CD14-positive monocyte (primary cell): ENCODE data around the gene BTG2. TPM values are rescaled to one million over a fixed set of nuclear protein-coding genes. Genes with fewer than 3 reads are reported as not detected.
"Not testable (repeated sequence)": the region's sequence is repeated elsewhere in the genome, so short reads cannot be mapped to it uniquely, and the experiment has no call there.

Experiments
- DNase-seq, 3 donors: peaks; one replicate each; pipeline ENCODE4 v3.0.0-alpha.2; 2011 to 2022
- H2AFZ ChIP-seq: 2 replicates; pipeline ENCODE4 v1.6.0; 2012; ENCODE audit warnings: mild to moderate bottlenecking, low read depth, low read length, inconsistent platforms; ENCODE audit not compliant: insufficient read depth, poor library complexity, severe bottlenecking
- H3K27ac ChIP-seq, 2 donors: 1 replicate in 1 of 2; 2 replicates in 1 of 2; pipeline ENCODE4 v1.5.1; 2012 to 2013; ENCODE audit warnings: low read length in 2 of 2, control low read depth in 1 of 2, inconsistent platforms in 1 of 2, low read depth in 1 of 2, mild to moderate bottlenecking in 1 of 2
- H3K27me3 ChIP-seq, 2 donors: one replicate each; pipeline versions ENCODE4 v1.6.0 to v1.6.1; 2011 to 2013; ENCODE audit warnings: low read length in 2 of 2; ENCODE audit not compliant: control insufficient read depth in 2 of 2, insufficient read depth in 2 of 2
- H3K36me3 ChIP-seq, 2 donors: replicated peaks in 1 of 2; 1 replicate in 1 of 2; 2 replicates in 1 of 2; pipeline versions ENCODE4 v1.5.1 to v1.6.1; 2012 to 2013; ENCODE audit warnings: low read length in 2 of 2, control low read depth in 1 of 2, inconsistent platforms in 1 of 2, mild to moderate bottlenecking in 1 of 2; ENCODE audit not compliant: insufficient read depth in 2 of 2, control insufficient read depth in 1 of 2
- H3K4me1 ChIP-seq, 2 donors: 1 replicate in 1 of 2; 2 replicates in 1 of 2; pipeline versions ENCODE4 v1.5.1 to v1.6.1; 2012 to 2013; ENCODE audit warnings: low read length in 2 of 2, control low read depth in 1 of 2, inconsistent platforms in 1 of 2, mild to moderate bottlenecking in 1 of 2, moderate library complexity in 1 of 2; ENCODE audit not compliant: insufficient read depth in 2 of 2, control insufficient read depth in 1 of 2
- H3K4me2 ChIP-seq: replicated peaks from 2 replicates; pipeline ENCODE3; 2012; ENCODE audit warnings: low read length, moderate library complexity, mild to moderate bottlenecking; ENCODE audit not compliant: poor library complexity, severe bottlenecking; ENCODE audit errors: extremely low read depth
- H3K4me3 ChIP-seq, 3 experiments: fragments of 200-600 bp in 1 of 3; sonication (generic) in 1 of 3; replicated peaks in 1 of 3; 1 replicate in 2 of 3; 2 replicates in 1 of 3; pipeline ENCODE4 v1.5.1; 2011 to 2013; ENCODE audit warnings: low read length in 3 of 3, mild to moderate bottlenecking in 3 of 3, control low read depth in 2 of 3, low read depth in 2 of 3, inconsistent platforms in 1 of 3, moderate library complexity in 1 of 3
- H3K79me2 ChIP-seq: 2 replicates; pipeline ENCODE4 v1.6.0; 2012; ENCODE audit warnings: mild to moderate bottlenecking, control low read depth, inconsistent platforms, low read length, moderate library complexity; ENCODE audit not compliant: insufficient read depth
- H3K9ac ChIP-seq: 2 replicates; pipeline ENCODE4 v1.6.0; 2017; ENCODE audit warnings: low read length, mild to moderate bottlenecking; ENCODE audit not compliant: insufficient read depth, poor library complexity, severe bottlenecking
- H3K9me3 ChIP-seq, 2 donors: replicated peaks in 1 of 2; 1 replicate in 1 of 2; 2 replicates in 1 of 2; pipeline versions ENCODE4 v1.5.1 to v1.6.1; 2012 to 2013; ENCODE audit warnings: low read length in 2 of 2, control low read depth in 1 of 2; ENCODE audit not compliant: control insufficient read depth in 1 of 2, insufficient read depth in 1 of 2
- H4K20me1 ChIP-seq: 2 replicates; pipeline ENCODE4 v1.6.0; 2012; ENCODE audit warnings: mild to moderate bottlenecking, low read length, control low read depth, moderate library complexity; ENCODE audit not compliant: insufficient read depth
- H3K27ac Mint-ChIP-seq, 7 donors: one replicate each; pipeline ENCODE4 v1.8.0; 2020; ENCODE audit warnings: mild to moderate bottlenecking in 7 of 7, mixed read lengths in 7 of 7, moderate library complexity in 6 of 7, inconsistent platforms in 2 of 7
- H3K27me3 Mint-ChIP-seq, 3 donors: one replicate each; pipeline ENCODE4 v1.8.0; 2021 to 2022; ENCODE audit warnings: low read depth in 3 of 3, mild to moderate bottlenecking in 3 of 3, mixed read lengths in 3 of 3, moderate library complexity in 3 of 3, inconsistent platforms in 1 of 3
- H3K36me3 Mint-ChIP-seq, 2 donors: one replicate each; pipeline ENCODE4 v1.8.0; 2020; ENCODE audit warnings: mixed read lengths in 2 of 2, inconsistent platforms in 1 of 2, mild to moderate bottlenecking in 1 of 2
- H3K4me1 Mint-ChIP-seq: one replicate; pipeline ENCODE4 v1.8.0; 2020; ENCODE audit warnings: mild to moderate bottlenecking, mixed read lengths
- H3K4me3 Mint-ChIP-seq, 2 donors: one replicate each; pipeline ENCODE4 v1.8.0; 2020; ENCODE audit warnings: mild to moderate bottlenecking in 2 of 2, mixed read lengths in 2 of 2, moderate library complexity in 1 of 2
- H3K9me3 Mint-ChIP-seq, 7 donors: one replicate each; pipeline ENCODE4 v1.8.0; 2020 to 2022; ENCODE audit warnings: mixed read lengths in 7 of 7, mild to moderate bottlenecking in 6 of 7, moderate library complexity in 6 of 7, inconsistent platforms in 2 of 7
- WGBS: methylation state at CpG from one replicate; pipeline ENCODE4 v1.1.5; 2013; ENCODE audit warnings: missing lambda C conversion rate; ENCODE audit not compliant: insufficient coverage; 5-methylcytosine and 5-hydroxymethylcytosine counted together
- intact Hi-C, 2 donors: fragments of 100-400 bp; cut with micrococcal nuclease; formaldehyde crosslinking; loops; one replicate each; pipeline versions ENCODE4 v1.15.0 to v1.15.1; 2023
- polyA plus RNA-seq, 3 donors: library from polyadenylated mRNA; depleted of rRNA in 1 of 3; unstranded in 2 of 3; stranded (reverse) in 1 of 3; fragments of 300-500 nt in 2 of 3; fragments of >200 nt in 1 of 3; fragmentation: Illumina TruSeq in 2 of 3; gene quantifications; 1 replicate in 2 of 3; 2 replicates in 1 of 3; pipeline ENCODE4 v1.2.3, GENCODE V29; 2012 to 2021
- TF ChIP-seq, protein P1 (sequence below): fragments of 200-600 bp; IDR thresholded peaks from one replicate; pipeline ENCODE4 v1.8.0; 2022; ENCODE audit warnings: antibody characterized with exemption, mild to moderate bottlenecking

Gene BTG2
- polyA plus RNA-seq, 3 donors = 293 to 539 (median 483) TPM

DNA sequence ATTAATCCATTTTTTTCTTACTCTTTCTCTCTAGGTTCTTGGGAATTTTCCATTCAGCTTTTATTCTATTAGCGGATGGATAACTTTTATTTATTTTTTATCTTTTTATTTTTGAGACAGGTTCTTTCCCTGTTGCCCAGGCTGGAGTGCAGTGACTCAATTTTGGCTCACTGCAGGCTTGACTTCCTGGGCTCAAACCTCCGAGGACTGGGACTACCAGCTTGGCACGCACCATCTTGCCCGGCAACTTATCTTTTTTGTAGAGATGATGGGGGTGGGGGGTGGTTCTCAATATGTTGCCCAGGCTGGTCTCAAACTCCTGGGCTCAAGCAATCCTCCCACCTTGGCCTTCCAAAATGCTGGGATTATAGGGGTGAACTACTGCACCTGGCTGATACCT is 39.8 kb upstream of the BTG2 start:
- H3K9ac ChIP-seq = no peak overlapping the region
- no peaks in the 10 kb centered on the region for H3K9me3 Mint-ChIP-seq
- H3K36me3 Mint-ChIP-seq = no peaks in the 10 kb centered on the region
- H4K20me1 ChIP-seq = no peaks in the 10 kb centered on the region
- peaks cover 8% of the 10 kb centered on the region in 2 donors for H3K4me1 ChIP-seq
- H3K27ac ChIP-seq = no peak overlapping the region
- no peak overlapping the region for H3K4me2 ChIP-seq
- H3K36me3 ChIP-seq = no peaks in the 10 kb centered on the region
- TF ChIP-seq, protein P1, sequence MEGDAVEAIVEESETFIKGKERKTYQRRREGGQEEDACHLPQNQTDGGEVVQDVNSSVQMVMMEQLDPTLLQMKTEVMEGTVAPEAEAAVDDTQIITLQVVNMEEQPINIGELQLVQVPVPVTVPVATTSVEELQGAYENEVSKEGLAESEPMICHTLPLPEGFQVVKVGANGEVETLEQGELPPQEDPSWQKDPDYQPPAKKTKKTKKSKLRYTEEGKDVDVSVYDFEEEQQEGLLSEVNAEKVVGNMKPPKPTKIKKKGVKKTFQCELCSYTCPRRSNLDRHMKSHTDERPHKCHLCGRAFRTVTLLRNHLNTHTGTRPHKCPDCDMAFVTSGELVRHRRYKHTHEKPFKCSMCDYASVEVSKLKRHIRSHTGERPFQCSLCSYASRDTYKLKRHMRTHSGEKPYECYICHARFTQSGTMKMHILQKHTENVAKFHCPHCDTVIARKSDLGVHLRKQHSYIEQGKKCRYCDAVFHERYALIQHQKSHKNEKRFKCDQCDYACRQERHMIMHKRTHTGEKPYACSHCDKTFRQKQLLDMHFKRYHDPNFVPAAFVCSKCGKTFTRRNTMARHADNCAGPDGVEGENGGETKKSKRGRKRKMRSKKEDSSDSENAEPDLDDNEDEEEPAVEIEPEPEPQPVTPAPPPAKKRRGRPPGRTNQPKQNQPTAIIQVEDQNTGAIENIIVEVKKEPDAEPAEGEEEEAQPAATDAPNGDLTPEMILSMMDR = no peak
- no peak for DNase-seq
- H3K27me3 Mint-ChIP-seq = peaks cover 11 to 15% (median 14%) of the 10 kb centered on the region in 3 donors
- H3K9me3 ChIP-seq = no peaks in the 10 kb centered on the region
- no peak overlapping the region for H3K4me3 Mint-ChIP-seq
- 100% methylated on average over 1 of the region's 4 CpGs for WGBS
- H3K4me3 ChIP-seq = no peak overlapping the region
- H3K27me3 ChIP-seq = no peaks in the 10 kb centered on the region
- H3K27ac Mint-ChIP-seq = no peak overlapping the region
- no peaks in the 10 kb centered on the region for H3K79me2 ChIP-seq
- H3K4me1 Mint-ChIP-seq = peaks cover 7% of the 10 kb centered on the region
- intact Hi-C loops = loop anchor here (5.0 to 10.0 kb wide), 2 partner anchors 228 to 439 kb away; no protein-coding TSS in a partner anchor
- no peak overlapping the region for H2AFZ ChIP-seq

- not testable (repeated sequence) for H3K36me3 Mint-ChIP-seq, H3K27ac ChIP-seq, H3K9me3 ChIP-seq, H3K36me3 ChIP-seq, H3K4me2 ChIP-seq, H4K20me1 ChIP-seq, H3K27ac Mint-ChIP-seq, H2AFZ ChIP-seq, H3K4me3 Mint-ChIP-seq, H3K4me3 ChIP-seq, H3K79me2 ChIP-seq, H3K9me3 Mint-ChIP-seq, H3K9ac ChIP-seq, DNase-seq, H3K27me3 ChIP-seq
- peaks cover 8 to 12% (median 11%) of the 10 kb centered on the region in 3 donors for H3K27me3 Mint-ChIP-seq
- intact Hi-C loops = loop anchor here (5.0 to 10.0 kb wide), 2 partner anchors 229 to 439 kb away; no protein-coding TSS in a partner anchor
- peaks cover 10% of the 10 kb centered on the region for H3K4me1 Mint-ChIP-seq
- H3K4me1 ChIP-seq = peaks cover 13 to 14% of the 10 kb centered on the region in 2 donors
- WGBS = no CpG with 5 or more reads among the region's 5 CpGs
Observed at GRCh38 chr1:203266140-203266539, 39.2 kb upstream of the BTG2 start.
